H54 (cell line): ENCODE data around the gene EPHA7.

ENCODE experiments used
- DNase-seq: peaks from one replicate; pipeline ENCODE4 v3.0.0; 2011; ENCODE audit warnings: low spot score, mixed read lengths; ENCODE audit not compliant: insufficient read length
- FAIRE-seq: peaks from 3 replicates; lab custom pipeline; 2011; peaks lifted over from hg19 to GRCh38; lab: Jason Lieb, UNC
- POLR2A ChIP-seq: IDR thresholded peaks from 2 replicates; pipeline ENCODE4 v1.6.1; 2011; ENCODE audit warnings: low read depth, mild to moderate bottlenecking, low read length

The EPHA7 gene

GRCh38 chr6:93213028-93213427 is 206.3 kb downstream of the EPHA7 start:
- FAIRE-seq (no peak), DNase-seq (no peak)
- TF ChIP-seq POLR2A, result no peak

GRCh38 chr6:93210908-93211307 is 208.5 kb downstream of the EPHA7 start:
- DNase-seq, result no peak
- FAIRE-seq, result no peak
- no peak for TF ChIP-seq POLR2A

- DNase-seq, result no peak
- TF ChIP-seq POLR2A, result no peak
- FAIRE-seq, result no peak
These were observed 210.0 kb downstream of the EPHA7 start for GRCh38 chr6:93209358-93209757.

- TF ChIP-seq POLR2A, result no peak
- FAIRE-seq (no peak), DNase-seq (no peak)
These were observed 222.9 kb downstream of the EPHA7 start for GRCh38 chr6:93196406-93196970.

GRCh38 chr6:93194480-93194879 is 224.9 kb downstream of the EPHA7 start:
- FAIRE-seq, result no peak
- TF ChIP-seq POLR2A, result no peak
- no peak for DNase-seq

- no peak for DNase-seq
- TF ChIP-seq POLR2A, result no peak
- no peak for FAIRE-seq
These were observed 225.5 kb downstream of the EPHA7 start for GRCh38 chr6:93193868-93194267.
